HG03159 (cell line): ENCODE measurements around the gene GARIN5A.

ENCODE experiments used
- ATAC-seq: cut with Tn5 transposase; IDR thresholded peaks from one replicate; pipeline ENCODE4 v1.9.1; 2021; ENCODE audit warnings: mild to moderate bottlenecking, moderate library complexity; ENCODE audit not compliant: unreplicated experiment

Gene GARIN5A

GRCh38 chr19:50509366-50509765 is 32.7 kb upstream of the GARIN5A start:
- ATAC-seq = no peak

GRCh38 chr19:50508843-50509190 is 32.2 kb upstream of the GARIN5A start:
- ATAC-seq = no peak

GRCh38 chr19:50507376-50507775 is 30.7 kb upstream of the GARIN5A start:
- ATAC-seq = no peak

GRCh38 chr19:50506700-50507099 is 30.1 kb upstream of the GARIN5A start:
- ATAC-seq = no peak

GRCh38 chr19:50505856-50506611 is 29.4 kb upstream of the GARIN5A start:
- no peak for ATAC-seq

- ATAC-seq = no peak
Measured at GRCh38 chr19:50501568-50502475, 25.2 kb upstream of the GARIN5A start.

- no peak for ATAC-seq
Measured at GRCh38 chr19:50501186-50501567, 24.5 kb upstream of the GARIN5A start.

- ATAC-seq = no peak
Measured at GRCh38 chr19:50500753-50501151, 24.1 kb upstream of the GARIN5A start.

- no peak for ATAC-seq
Measured at GRCh38 chr19:50500060-50500752, 23.6 kb upstream of the GARIN5A start.

GRCh38 chr19:50498219-50499056 is 21.8 kb upstream of the GARIN5A start:
- no peak for ATAC-seq

GRCh38 chr19:50497022-50497405 is 20.4 kb upstream of the GARIN5A start:
- ATAC-seq = no peak

- ATAC-seq = no peak
Measured at GRCh38 chr19:50496189-50497021, 19.8 kb upstream of the GARIN5A start.

- no peak for ATAC-seq
Measured at GRCh38 chr19:50495020-50495531, 18.4 kb upstream of the GARIN5A start.

GRCh38 chr19:50494186-50495019 is 17.8 kb upstream of the GARIN5A start:
- no peak for ATAC-seq

- no peak for ATAC-seq
Measured at GRCh38 chr19:50493171-50493570, 16.5 kb upstream of the GARIN5A start.

- no peak for ATAC-seq
Measured at GRCh38 chr19:50492303-50493052, 15.8 kb upstream of the GARIN5A start.

- ATAC-seq = no peak
Measured at GRCh38 chr19:50490991-50491472, 14.4 kb upstream of the GARIN5A start.

GRCh38 chr19:50490411-50490811 is 13.8 kb upstream of the GARIN5A start:
- no peak for ATAC-seq
